Keratinocyte (primary cell): ENCODE data around the gene CYP27B1. TPM values are rescaled to one million over a fixed set of nuclear protein-coding genes. Genes with fewer than 3 reads are reported as not detected.

Experiments used
- DNase-seq: peaks from one replicate; pipeline ENCODE4 v3.0.0-alpha.2; 2011; ENCODE audit warnings: low read depth, missing footprints, low spot score
- FAIRE-seq: peaks from 2 replicates; lab custom pipeline; 2011; peaks lifted over from hg19 to GRCh38; lab: Jason Lieb, UNC
- H2AFZ ChIP-seq: 2 replicates; pipeline ENCODE4 v1.6.0; 2012; ENCODE audit warnings: low read length, control low read depth, inconsistent platforms; ENCODE audit not compliant: control insufficient read depth
- H3K27ac ChIP-seq: 2 replicates; pipeline ENCODE4 v1.5.1; 2011; ENCODE audit warnings: low read length; ENCODE audit not compliant: control insufficient read depth, insufficient read depth
- H3K27me3 ChIP-seq: 3 replicates; pipeline ENCODE4 v1.6.0; 2011; ENCODE audit warnings: low read length; ENCODE audit not compliant: control insufficient read depth, insufficient read depth; ENCODE audit errors: extremely low read depth
- H3K36me3 ChIP-seq, 2 experiments: 2 replicates in 1 of 2; 3 replicates in 1 of 2; pipeline ENCODE4 v1.5.1; 2011; ENCODE audit warnings: low read length in 2 of 2, mild to moderate bottlenecking in 1 of 2; ENCODE audit not compliant: control insufficient read depth in 2 of 2, insufficient read depth in 2 of 2; ENCODE audit errors: extremely low read depth in 1 of 2
- H3K4me1 ChIP-seq: 3 replicates; pipeline ENCODE4 v1.5.1; 2011; ENCODE audit warnings: low read length; ENCODE audit not compliant: control insufficient read depth, insufficient read depth; ENCODE audit errors: extremely low read depth
- H3K4me2 ChIP-seq: 3 replicates; pipeline ENCODE4 v1.6.0; 2011; ENCODE audit warnings: low read depth, low read length; ENCODE audit not compliant: control insufficient read depth, insufficient read depth; ENCODE audit errors: extremely low read depth
- H3K4me3 ChIP-seq, 3 experiments: fragments of 200-600 bp in 1 of 3; sonication (generic) in 1 of 3; 2 replicates in 2 of 3; 3 replicates in 1 of 3; pipeline ENCODE4 v1.5.1; 2011 to 2016; ENCODE audit warnings: low read length in 3 of 3, mild to moderate bottlenecking in 3 of 3, control low read depth in 2 of 3, inconsistent platforms in 1 of 3, low read depth in 1 of 3, mixed read lengths in 1 of 3, mixed run types in 1 of 3, moderate library complexity in 1 of 3; ENCODE audit not compliant: control insufficient read depth in 2 of 3, insufficient read depth in 2 of 3; ENCODE audit errors: extremely low read depth in 1 of 3
- H3K79me2 ChIP-seq: 2 replicates; pipeline ENCODE4 v1.6.0; 2012; ENCODE audit warnings: low read length; ENCODE audit not compliant: control insufficient read depth, insufficient read depth
- H3K9ac ChIP-seq: 3 replicates; pipeline ENCODE4 v1.6.0; 2011; ENCODE audit warnings: low read length; ENCODE audit not compliant: control insufficient read depth, insufficient read depth; ENCODE audit errors: extremely low read depth
- H3K9me1 ChIP-seq: 3 replicates; pipeline ENCODE4 v1.6.0; 2011; ENCODE audit warnings: low read length; ENCODE audit not compliant: control insufficient read depth, insufficient read depth; ENCODE audit errors: extremely low read depth
- H3K9me3 ChIP-seq: 2 replicates; pipeline ENCODE4 v1.5.1; 2012; ENCODE audit warnings: low read depth, low read length; ENCODE audit not compliant: control insufficient read depth
- H4K20me1 ChIP-seq: 3 replicates; pipeline ENCODE4 v1.6.0; 2011; ENCODE audit warnings: low read length; ENCODE audit not compliant: control insufficient read depth, insufficient read depth; ENCODE audit errors: extremely low read depth
- CTCF ChIP-seq, 3 experiments: IDR thresholded peaks in 1 of 3; conservative IDR thresholded peaks in 1 of 3; optimal IDR thresholded peaks in 1 of 3; 2 replicates in 2 of 3; 3 replicates in 1 of 3; pipeline versions ENCODE3 to v1.5.1; 2011; ENCODE audit warnings: low read length in 3 of 3, mild to moderate bottlenecking in 3 of 3, moderate library complexity in 2 of 3, control low read depth in 1 of 3, inconsistent platforms in 1 of 3; ENCODE audit not compliant: insufficient read depth in 2 of 3; ENCODE audit errors: extremely low read depth in 1 of 3
- EZH2 ChIP-seq: IDR thresholded peaks from one replicate; pipeline ENCODE4 v1.6.1; 2012; ENCODE audit warnings: inconsistent platforms, mild to moderate bottlenecking, low read length, moderate library complexity
- dilution Hi-C: fragments of 300-500 bp; cut with MboI; formaldehyde crosslinking; loops from one replicate; pipeline ENCODE4 v1.7.0; 2020; ENCODE audit warnings: low sequenced_read_pairs; ENCODE audit not compliant: extremely low pct_ligation_motif_present
- polyA plus RNA-seq, 5 experiments: library from polyadenylated mRNA; depleted of rRNA in 3 of 5; stranded (reverse) in 3 of 5; stranded (forward) in 1 of 5; unstranded in 1 of 5; fragments of >200 nt; gene quantifications; 1 replicate in 1 of 5; 2 replicates in 3 of 5; 3 replicates in 1 of 5; pipeline versions ENCODE4 v1.2.1 to v1.2.3, GENCODE V29; 2011 to 2012; ENCODE audit warnings: missing spikeins in 2 of 5, low read depth in 1 of 5, low replicate concordance in 1 of 5

Gene CYP27B1
- polyA plus RNA-seq, 1 donor (not counting 4 experiments of a cell fraction or from before 2014, with no cell fraction given): 33.6 TPM

- H4K20me1 ChIP-seq: no peaks in the 10 kb centered on the region
- H2AFZ ChIP-seq: peak overlapping the region; percentile 90
- peaks cover 16% of the 10 kb centered on the region for H3K4me1 ChIP-seq
- TF ChIP-seq CTCF (optimal IDR thresholded peaks at IDR 0.05 in 1 of 3, IDR thresholded peaks at IDR 0.05 in 1 of 3, conservative IDR thresholded peaks at IDR 0.05 in 1 of 3; ENCODE audit: extremely low read depth in 1 of 3, insufficient read depth in 2 of 3, low read length in 3 of 3): no peak
- TF ChIP-seq EZH2: no peak
- peak overlapping the region; percentile 98 for H3K27ac ChIP-seq
- H3K4me2 ChIP-seq: peak overlapping the region; percentile 94
- H3K9me3 ChIP-seq: no peaks in the 10 kb centered on the region
- peaks cover 17% of the 10 kb centered on the region for H3K27me3 ChIP-seq
- no peak for DNase-seq
- dilution Hi-C loops: loop anchor here (25.0 kb wide), 1 partner anchor 157 kb away; the partner anchor contains the start of gene PIP4K2C
- H3K36me3 ChIP-seq: peaks cover 10% of the 10 kb centered on the region in 2 experiments
- H3K79me2 ChIP-seq: peaks cover 13% of the 10 kb centered on the region
- FAIRE-seq: no peak
- no peaks in the 10 kb centered on the region for H3K9me1 ChIP-seq
- H3K9ac ChIP-seq: peak overlapping the region; percentile 99
- peak overlapping the region; percentile 81 to 99 (median 97) for H3K4me3 ChIP-seq
These were observed 22.6 kb downstream of the CYP27B1 start for GRCh38 chr12:57744194-57744776.

- H2AFZ ChIP-seq: peak overlapping the region; percentile 90
- no peaks in the 10 kb centered on the region for H3K9me3 ChIP-seq
- H3K9ac ChIP-seq: no peak overlapping the region
- peaks cover 5 to 8% of the 10 kb centered on the region in 2 experiments for H3K36me3 ChIP-seq
- peaks cover 21% of the 10 kb centered on the region for H3K27me3 ChIP-seq
- dilution Hi-C loops: loop anchor here (25.0 kb wide), 1 partner anchor 156 kb away; the partner anchor contains the start of gene PIP4K2C
- H3K27ac ChIP-seq: peak overlapping the region; percentile 98
- DNase-seq: no peak
- peak overlapping the region; percentile 94 for H3K4me2 ChIP-seq
- H3K4me1 ChIP-seq: peaks cover 16% of the 10 kb centered on the region
- H3K79me2 ChIP-seq: peaks cover 13% of the 10 kb centered on the region
- no peaks in the 10 kb centered on the region for H3K9me1 ChIP-seq
- TF ChIP-seq CTCF (optimal IDR thresholded peaks at IDR 0.05 in 1 of 3, IDR thresholded peaks at IDR 0.05 in 1 of 3, conservative IDR thresholded peaks at IDR 0.05 in 1 of 3; ENCODE audit: extremely low read depth in 1 of 3, insufficient read depth in 2 of 3, low read length in 3 of 3) (no peak), EZH2 (no peak)
- no peaks in the 10 kb centered on the region for H4K20me1 ChIP-seq
- H3K4me3 ChIP-seq: peak overlapping the region in 2 of 3 experiments; percentile 97 to 99
- FAIRE-seq: no peak
These were observed 23.1 kb downstream of the CYP27B1 start for GRCh38 chr12:57743769-57744168.
